ENCODE results near the gene MPRIP.
"Not testable (repeated sequence)": the region's sequence is repeated elsewhere in the genome, so short reads cannot be mapped to it uniquely, and the experiment has no call there.

The MPRIP gene

DNA sequence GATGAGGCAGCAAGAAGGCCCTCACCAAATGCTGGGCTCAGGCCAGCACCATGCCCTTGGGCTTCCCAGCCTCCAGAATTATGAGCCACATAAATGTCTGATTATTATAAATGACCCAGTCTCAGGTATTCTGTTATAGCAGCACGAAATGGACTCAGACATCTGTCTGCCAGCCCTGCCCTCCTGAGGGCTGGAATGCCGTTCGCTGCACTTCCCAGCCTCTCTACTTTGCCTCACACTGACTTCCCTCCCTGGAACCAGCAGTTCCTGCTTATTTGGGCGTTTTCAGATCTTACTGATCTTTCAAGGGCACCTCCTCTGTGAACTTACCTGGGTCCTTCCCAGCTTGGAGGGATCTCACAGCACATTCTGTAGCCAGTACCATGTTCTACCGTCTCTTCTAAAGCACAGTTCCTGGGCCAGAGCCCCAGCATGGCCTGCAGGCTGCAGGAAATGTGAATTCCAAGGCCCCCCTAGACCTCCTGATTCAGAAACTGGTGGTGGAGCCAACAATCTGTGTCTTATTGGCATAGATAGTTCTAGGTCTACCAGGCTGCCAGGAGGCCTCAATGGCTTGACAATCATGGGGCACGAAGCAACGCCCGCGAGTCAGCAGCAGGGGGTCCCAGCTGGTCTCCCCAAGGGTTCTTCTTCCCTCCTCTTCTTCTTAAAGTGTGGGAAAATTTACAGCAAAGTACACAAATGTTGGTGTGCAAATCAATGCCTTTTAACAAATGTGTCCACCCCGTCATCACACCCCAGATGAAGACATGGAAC is 33.4 kb upstream of the MPRIP start:
- H3K4me3 ChIP-seq (ENCODE audit: low read depth in 1 of 2, low read length in 2 of 2); H3K4me2 ChIP-seq (ENCODE audit: insufficient read depth, low read length); H3K27ac ChIP-seq (ENCODE audit: low read length); H2AFZ ChIP-seq (ENCODE audit: low read depth, low read length); H3K79me2 ChIP-seq (ENCODE audit: insufficient read depth, low read length); H3K4me1 ChIP-seq (ENCODE audit: insufficient read depth, low read length); H3K9me3 ChIP-seq (ENCODE audit: insufficient read depth, low read length, severe bottlenecking); H3K36me3 ChIP-seq (ENCODE audit: insufficient read depth, low read length); ATAC-seq (ENCODE audit: insufficient read depth, low read depth); DNase-seq; H3K27me3 ChIP-seq (ENCODE audit: insufficient read depth, low read length, poor library complexity); H3K9ac ChIP-seq (ENCODE audit: low read depth, low read length); H4K20me1 ChIP-seq (ENCODE audit: insufficient read depth, low read length): not testable (repeated sequence)

GRCh38 chr17:17009972-17010371 is 32.3 kb upstream of the MPRIP start:
- not testable (repeated sequence) for H2AFZ ChIP-seq (ENCODE audit: low read depth, low read length); ATAC-seq (ENCODE audit: insufficient read depth, low read depth); H3K36me3 ChIP-seq (ENCODE audit: insufficient read depth, low read length); H3K4me3 ChIP-seq (ENCODE audit: low read depth in 1 of 2, low read length in 2 of 2); H3K4me1 ChIP-seq (ENCODE audit: insufficient read depth, low read length); H3K27ac ChIP-seq (ENCODE audit: low read length); H3K9me3 ChIP-seq (ENCODE audit: insufficient read depth, low read length, severe bottlenecking); H3K79me2 ChIP-seq (ENCODE audit: insufficient read depth, low read length); H3K4me2 ChIP-seq (ENCODE audit: insufficient read depth, low read length); H3K9ac ChIP-seq (ENCODE audit: low read depth, low read length); DNase-seq; H3K27me3 ChIP-seq (ENCODE audit: insufficient read depth, low read length, poor library complexity); H4K20me1 ChIP-seq (ENCODE audit: insufficient read depth, low read length)

DNA sequence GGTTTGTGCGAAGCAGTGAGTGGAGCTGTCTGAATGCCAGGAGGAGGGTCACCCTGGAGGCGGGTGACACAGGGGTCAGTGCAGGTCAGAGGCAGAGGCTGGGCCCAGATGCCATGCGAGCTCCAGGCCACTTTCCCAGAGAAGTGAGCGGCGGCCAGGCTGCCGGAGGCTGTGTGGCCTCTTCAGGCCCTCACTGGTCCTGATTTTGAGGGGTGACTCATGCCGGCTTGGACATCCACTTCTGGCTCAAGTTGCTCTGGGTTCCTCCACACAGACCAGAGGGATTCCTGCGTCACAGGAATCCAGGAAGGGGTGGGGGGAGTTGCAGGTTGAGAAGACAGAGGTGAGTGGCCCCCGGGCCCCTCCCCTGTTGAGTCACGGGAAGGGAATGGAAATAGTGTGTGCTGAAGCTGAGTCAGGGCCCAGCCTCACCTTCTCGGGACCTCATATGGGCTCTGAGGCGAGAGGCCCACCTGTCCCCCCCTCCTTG is 31.7 kb upstream of the MPRIP start:
- H3K4me1 ChIP-seq (ENCODE audit: insufficient read depth, low read length); H3K4me3 ChIP-seq (ENCODE audit: low read depth in 1 of 2, low read length in 2 of 2); H3K36me3 ChIP-seq (ENCODE audit: insufficient read depth, low read length); H2AFZ ChIP-seq (ENCODE audit: low read depth, low read length); H3K9ac ChIP-seq (ENCODE audit: low read depth, low read length); ATAC-seq (ENCODE audit: insufficient read depth, low read depth); H3K79me2 ChIP-seq (ENCODE audit: insufficient read depth, low read length); H4K20me1 ChIP-seq (ENCODE audit: insufficient read depth, low read length); DNase-seq; H3K9me3 ChIP-seq (ENCODE audit: insufficient read depth, low read length, severe bottlenecking); H3K4me2 ChIP-seq (ENCODE audit: insufficient read depth, low read length); H3K27me3 ChIP-seq (ENCODE audit: insufficient read depth, low read length, poor library complexity); H3K27ac ChIP-seq (ENCODE audit: low read length): not testable (repeated sequence)

DNA sequence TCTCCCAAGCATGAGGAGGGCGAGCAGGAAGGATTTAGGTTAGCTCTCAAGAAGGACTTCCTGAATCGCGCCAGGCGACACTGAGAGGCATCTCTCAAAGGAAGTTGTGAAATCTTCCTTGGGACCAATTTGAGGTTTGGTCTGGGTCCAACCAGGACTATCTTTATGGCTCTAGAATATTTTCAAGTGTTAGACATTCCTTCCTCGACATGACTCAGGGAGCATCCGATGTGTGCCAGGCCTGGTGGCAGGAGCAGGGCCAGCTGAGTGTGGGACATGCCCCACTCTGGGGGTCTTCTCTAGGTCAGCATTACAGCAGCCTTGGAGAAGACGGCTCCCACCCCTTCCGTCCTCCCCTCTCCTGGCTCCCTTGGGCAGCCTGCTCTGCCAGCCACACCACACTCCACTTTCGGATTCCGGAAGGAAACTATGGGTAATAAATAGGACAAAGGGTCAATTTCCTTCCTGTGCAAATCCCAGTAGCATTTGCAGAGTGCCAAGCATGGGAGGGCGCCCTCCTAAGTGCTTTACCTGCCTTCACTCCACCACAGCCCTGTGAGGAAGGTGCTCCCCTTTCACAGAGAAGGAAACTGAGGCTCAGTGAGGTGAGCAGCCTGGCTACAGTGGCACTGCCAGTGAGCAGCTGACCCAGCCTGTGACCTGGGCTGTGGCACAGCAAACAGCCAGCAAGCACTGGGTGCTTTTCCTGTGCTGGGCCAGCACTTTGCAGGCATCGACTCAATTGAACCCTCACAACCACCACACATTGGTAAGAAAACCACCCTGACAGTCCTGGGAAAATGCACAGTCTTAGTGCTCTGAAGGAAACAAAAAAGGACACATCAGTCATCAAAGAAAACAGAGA is 31.0 kb upstream of the MPRIP start:
- not testable (repeated sequence) for H4K20me1 ChIP-seq (ENCODE audit: insufficient read depth, low read length); H3K4me2 ChIP-seq (ENCODE audit: insufficient read depth, low read length); H3K4me3 ChIP-seq (ENCODE audit: low read depth in 1 of 2, low read length in 2 of 2); H3K27me3 ChIP-seq (ENCODE audit: insufficient read depth, low read length, poor library complexity); H3K36me3 ChIP-seq (ENCODE audit: insufficient read depth, low read length); H3K4me1 ChIP-seq (ENCODE audit: insufficient read depth, low read length); DNase-seq; H3K27ac ChIP-seq (ENCODE audit: low read length); H2AFZ ChIP-seq (ENCODE audit: low read depth, low read length); H3K9ac ChIP-seq (ENCODE audit: low read depth, low read length); ATAC-seq (ENCODE audit: insufficient read depth, low read depth); H3K9me3 ChIP-seq (ENCODE audit: insufficient read depth, low read length, severe bottlenecking); H3K79me2 ChIP-seq (ENCODE audit: insufficient read depth, low read length)

- H3K27ac ChIP-seq (ENCODE audit: low read length); H4K20me1 ChIP-seq (ENCODE audit: insufficient read depth, low read length); H3K9ac ChIP-seq (ENCODE audit: low read depth, low read length); H3K4me3 ChIP-seq (ENCODE audit: low read depth in 1 of 2, low read length in 2 of 2); ATAC-seq (ENCODE audit: insufficient read depth, low read depth); H3K9me3 ChIP-seq (ENCODE audit: insufficient read depth, low read length, severe bottlenecking); H3K36me3 ChIP-seq (ENCODE audit: insufficient read depth, low read length); H3K79me2 ChIP-seq (ENCODE audit: insufficient read depth, low read length); H3K4me2 ChIP-seq (ENCODE audit: insufficient read depth, low read length); H3K27me3 ChIP-seq (ENCODE audit: insufficient read depth, low read length, poor library complexity); H2AFZ ChIP-seq (ENCODE audit: low read depth, low read length); DNase-seq: not testable (repeated sequence)
- H3K4me1 ChIP-seq (ENCODE audit: insufficient read depth, low read length) = peaks cover 23% of the 10 kb centered on the region
These were observed 28.2 kb upstream of the MPRIP start for GRCh38 chr17:17013828-17014747.

DNA sequence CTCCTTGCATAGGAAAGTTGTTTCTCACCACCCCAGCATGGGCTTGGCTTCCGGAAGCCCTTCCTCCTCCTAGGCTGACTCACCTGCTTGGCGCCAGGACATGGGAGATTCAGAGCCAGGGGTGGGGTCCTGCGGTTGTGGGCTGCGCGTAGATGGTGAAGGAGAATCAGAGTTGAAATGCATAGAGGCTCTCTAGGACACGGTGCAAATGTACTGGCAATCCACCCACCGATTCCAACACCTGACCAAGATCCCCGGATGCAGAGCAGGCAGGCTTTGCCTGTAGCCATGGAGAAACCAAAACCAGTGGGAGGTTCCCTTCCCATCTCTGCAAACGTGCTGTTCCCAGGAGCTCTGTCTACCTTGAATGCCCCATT is 27.5 kb upstream of the MPRIP start:
- H3K27ac ChIP-seq (ENCODE audit: low read length); H3K4me2 ChIP-seq (ENCODE audit: insufficient read depth, low read length); H4K20me1 ChIP-seq (ENCODE audit: insufficient read depth, low read length); DNase-seq; H3K4me3 ChIP-seq (ENCODE audit: low read depth in 1 of 2, low read length in 2 of 2); ATAC-seq (ENCODE audit: insufficient read depth, low read depth); H3K27me3 ChIP-seq (ENCODE audit: insufficient read depth, low read length, poor library complexity); H2AFZ ChIP-seq (ENCODE audit: low read depth, low read length); H3K36me3 ChIP-seq (ENCODE audit: insufficient read depth, low read length); H3K9me3 ChIP-seq (ENCODE audit: insufficient read depth, low read length, severe bottlenecking); H3K79me2 ChIP-seq (ENCODE audit: insufficient read depth, low read length); H3K9ac ChIP-seq (ENCODE audit: low read depth, low read length): not testable (repeated sequence)
- peaks cover 23% of the 10 kb centered on the region for H3K4me1 ChIP-seq (ENCODE audit: insufficient read depth, low read length)

Measured in DND-41 (cell line).